GDM1 (cell line): ENCODE results near the gene MED15.
"Not testable (repeated sequence)": the region's sequence is repeated elsewhere in the genome, so short reads cannot be mapped to it uniquely, and the experiment has no call there.

Experiments
- DNase-seq: peaks from one replicate; lab custom pipeline; 2025; lab: John Stamatoyannopoulos, UW

Gene MED15, protein sequence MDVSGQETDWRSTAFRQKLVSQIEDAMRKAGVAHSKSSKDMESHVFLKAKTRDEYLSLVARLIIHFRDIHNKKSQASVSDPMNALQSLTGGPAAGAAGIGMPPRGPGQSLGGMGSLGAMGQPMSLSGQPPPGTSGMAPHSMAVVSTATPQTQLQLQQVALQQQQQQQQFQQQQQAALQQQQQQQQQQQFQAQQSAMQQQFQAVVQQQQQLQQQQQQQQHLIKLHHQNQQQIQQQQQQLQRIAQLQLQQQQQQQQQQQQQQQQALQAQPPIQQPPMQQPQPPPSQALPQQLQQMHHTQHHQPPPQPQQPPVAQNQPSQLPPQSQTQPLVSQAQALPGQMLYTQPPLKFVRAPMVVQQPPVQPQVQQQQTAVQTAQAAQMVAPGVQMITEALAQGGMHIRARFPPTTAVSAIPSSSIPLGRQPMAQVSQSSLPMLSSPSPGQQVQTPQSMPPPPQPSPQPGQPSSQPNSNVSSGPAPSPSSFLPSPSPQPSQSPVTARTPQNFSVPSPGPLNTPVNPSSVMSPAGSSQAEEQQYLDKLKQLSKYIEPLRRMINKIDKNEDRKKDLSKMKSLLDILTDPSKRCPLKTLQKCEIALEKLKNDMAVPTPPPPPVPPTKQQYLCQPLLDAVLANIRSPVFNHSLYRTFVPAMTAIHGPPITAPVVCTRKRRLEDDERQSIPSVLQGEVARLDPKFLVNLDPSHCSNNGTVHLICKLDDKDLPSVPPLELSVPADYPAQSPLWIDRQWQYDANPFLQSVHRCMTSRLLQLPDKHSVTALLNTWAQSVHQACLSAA

DNA sequence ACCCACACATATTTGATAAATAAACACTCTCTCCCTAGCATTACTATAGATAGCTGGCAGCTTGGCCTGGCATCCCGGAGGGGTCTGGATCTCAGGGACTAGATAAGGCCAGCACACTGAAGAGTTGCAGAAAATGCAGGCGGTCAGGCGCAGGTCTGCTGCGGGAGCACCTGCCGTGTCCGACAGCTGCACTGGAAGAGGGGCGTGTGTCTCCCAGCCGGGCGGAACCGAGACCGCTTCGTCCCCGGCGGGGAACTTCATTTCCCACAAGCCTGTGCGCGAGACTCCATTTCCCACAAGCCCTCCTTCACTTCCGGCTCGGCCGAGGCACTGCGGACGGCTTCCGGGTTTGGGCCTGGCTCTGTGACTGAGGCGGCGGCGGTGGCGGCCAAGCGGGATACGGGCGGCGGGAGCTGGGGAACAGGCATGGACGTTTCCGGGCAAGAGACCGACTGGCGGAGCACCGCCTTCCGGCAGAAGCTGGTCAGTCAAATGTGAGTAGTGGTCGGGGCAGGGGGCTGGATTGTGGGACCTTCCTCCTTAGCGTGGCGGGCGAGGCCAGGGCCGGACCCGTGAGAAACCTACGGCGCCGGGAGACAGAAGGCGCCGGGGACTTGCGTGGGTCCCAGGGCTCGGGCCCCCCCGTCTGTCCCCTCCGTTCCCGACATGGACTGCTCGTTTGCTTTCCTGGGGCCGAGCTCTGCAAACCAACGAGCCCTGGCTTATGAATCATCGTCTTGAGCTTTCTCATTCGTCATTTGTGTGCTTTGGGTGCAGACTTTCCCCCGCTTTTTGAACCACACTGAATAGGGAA lies at the start of gene MED15:
Gene MED15 (plus strand): TSS at position 358 of the 814 bp plus-strand sequence. CDS start 69 bp downstream, at position 427.
- peak; percentile 80 for DNase-seq

DNA sequence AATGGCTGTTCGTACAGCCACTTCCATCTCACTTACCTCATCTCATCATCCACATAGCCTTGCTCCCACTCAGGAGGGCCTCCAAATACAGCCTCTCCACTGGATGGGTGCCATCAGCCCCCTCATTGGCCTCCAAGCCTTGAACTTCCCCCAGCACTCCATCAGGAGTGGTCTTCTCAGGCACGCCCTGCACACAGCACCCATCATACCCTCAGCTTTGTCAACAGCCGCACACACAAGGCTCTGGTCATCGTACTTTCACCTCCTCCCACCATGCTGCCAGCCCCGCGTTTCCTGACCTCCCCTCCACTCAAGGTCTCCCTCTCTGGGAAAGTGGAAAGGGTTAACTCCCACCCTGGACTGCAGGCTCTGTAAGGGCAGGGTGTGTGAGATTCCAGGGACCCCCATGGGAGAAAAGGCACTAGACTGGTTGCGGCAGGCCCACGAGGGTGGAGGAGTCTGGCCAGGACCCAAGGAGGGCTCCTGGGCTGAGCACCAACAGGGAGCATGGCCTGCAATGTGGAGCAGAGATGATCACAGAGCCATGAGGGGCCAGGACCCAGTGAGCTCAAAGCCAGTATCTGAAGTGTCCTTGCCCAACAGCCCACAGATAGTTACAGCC lies 48.8 kb upstream of the MED15 start:
- no peak for DNase-seq

DNA sequence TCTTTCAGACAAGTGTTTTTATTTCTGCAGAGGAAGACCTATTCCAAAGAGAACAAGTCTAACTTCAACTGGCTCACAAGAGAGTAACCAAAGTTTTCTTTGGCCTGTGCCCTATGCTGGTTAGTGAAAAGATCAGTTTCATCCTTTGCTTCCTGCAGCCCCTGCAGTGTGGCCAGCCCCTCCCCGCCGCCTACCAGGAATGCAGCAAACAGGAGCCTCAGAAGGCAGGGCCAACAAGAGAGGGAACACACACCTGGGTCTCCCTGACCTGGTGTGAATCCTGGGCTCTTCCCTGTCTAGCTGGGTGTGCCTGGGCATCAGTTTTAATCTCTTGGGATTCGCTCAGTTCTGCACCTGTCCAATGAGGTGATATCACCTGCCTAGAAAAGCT lies 48.3 kb upstream of the MED15 start:
- DNase-seq, result no peak

DNA sequence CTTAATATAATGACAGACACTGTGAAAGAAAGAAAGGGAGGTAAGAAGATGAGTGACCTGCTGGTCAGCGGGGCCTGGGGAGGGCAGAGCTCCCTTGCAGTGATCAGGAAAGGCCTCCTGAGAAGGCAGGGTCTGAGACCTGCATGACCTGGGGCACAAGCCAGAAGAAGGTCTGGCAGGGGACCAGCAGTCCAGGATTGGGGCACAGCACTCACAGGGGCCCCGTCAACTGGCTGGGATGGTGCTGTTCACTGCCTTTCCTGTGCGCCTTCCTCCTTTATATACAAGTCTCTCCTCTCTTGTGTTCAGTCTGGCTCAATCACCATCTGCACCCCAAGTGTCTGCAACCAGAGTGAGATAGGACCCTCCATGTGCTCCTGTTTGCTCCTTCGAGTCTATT lies 47.5 kb upstream of the MED15 start:
- no peak for DNase-seq

DNA sequence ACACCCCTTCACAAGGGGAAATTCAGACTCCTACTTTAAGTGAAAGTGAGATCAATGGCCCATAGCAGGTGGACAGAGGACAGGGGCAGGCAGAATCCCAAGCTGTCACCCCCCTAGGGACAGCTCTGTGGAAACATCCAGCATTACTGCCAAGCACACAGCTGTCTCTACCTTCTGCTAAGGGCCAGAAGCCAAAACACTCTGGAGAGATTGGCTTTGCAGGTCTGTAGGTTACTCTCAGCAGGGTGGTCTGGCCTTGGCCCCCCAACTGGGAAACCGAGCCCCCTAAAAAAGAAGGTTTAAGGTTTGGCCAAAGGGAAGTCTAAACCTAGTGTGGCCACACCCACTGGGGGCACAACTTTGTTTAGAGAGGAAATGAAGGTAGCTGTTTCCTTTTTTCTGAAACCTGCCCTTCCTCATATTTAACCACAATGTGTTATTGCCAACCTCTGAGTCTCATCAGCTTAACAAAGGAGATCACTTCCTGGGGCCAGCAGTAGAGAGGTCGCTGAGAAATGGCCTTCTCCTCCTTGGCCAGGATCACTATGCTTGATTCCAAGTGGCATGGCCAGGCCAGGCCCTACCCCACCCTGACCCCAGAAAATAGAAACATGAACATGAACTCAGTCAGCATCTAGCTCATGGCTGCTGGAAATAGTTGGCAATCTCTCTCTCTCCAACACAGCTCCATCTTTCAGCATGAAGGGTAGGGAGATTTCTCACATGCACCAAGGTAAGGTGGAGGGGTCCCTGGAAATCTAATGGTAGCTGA lies 43.9 kb upstream of the MED15 start:
- peak; percentile 62 for DNase-seq

DNA sequence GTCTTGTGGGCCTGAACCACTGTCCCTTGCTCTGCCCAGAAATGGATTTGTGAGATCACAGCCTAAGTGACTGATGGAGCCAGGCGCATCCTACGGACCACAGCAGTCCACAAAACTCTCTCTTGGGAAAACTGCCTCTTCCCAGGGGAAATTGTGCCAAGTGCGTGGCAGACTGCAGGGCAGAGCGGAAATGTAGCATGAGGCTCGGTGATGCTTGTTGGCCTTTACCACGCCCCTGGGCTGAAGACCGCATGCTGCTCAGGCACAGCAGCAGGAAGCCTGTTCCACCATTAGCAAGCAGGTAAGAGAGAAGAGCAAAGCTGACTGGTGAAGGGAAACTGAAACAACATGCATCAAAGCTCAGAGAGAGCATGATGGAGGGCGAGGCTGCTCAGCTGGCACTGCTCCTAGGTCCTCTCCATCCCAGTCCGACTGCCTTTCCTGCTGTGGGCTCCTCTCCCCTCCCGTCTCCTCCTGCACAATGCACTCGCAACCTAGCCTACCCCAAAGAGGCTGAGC lies 43.3 kb upstream of the MED15 start:
- no peak for DNase-seq

DNA sequence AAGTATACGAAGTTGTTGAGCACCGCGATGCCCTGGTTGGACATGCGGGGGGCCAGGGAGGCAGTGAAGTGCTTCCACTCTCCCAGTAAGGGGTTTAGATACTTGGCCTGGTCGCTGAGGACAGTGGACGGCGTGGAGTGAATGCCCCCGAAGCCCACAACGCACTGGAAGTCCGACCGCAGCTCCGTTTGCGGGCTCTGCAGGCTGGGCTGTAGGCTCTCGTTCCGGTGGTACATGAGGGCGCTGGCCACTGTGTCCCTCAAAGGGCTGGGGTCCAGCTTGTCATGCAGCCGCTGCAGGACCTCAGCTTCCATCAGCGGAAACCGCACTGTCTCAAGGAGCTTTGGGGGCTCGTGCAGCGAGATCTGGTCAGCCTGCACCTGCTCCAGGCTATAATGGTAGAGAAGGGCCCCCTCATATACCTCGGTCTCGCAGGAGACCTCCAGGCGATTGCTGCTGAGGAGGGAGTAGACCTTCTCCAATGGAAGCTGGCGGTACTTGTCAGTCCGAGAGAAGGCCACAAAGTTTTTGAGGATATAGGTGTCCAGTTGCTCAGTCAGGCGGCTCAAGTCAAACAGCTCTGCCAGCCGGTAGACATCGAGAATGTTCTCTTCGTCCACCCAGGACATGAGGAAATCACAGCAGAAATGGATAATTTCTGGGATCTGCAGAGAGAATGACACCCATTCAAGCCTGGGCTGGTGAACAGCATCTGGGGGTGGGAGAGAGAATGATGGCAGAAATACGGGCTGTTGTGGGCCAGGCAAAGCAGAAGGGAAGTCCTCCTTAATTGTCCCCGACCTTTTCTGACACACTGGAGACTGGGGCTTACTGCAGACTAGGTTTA lies 42.3 kb upstream of the MED15 start:
- DNase-seq, result no peak

DNA sequence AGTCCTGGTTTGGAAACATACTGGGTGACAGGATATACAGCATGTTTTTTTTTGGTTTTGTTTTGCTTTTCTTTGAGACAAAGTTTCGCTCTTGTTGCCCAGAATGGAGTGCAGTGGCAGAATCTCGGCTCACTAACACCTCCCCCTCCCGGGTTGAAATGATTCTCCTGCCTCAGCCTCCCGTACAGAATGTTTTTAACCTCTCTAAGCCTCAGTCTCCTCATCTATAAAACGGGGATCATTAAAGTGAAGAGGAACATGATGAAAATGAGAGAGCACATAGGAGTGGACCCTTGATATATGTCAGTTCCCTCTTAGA lies 41.7 kb upstream of the MED15 start:
- DNase-seq, result no peak

DNA sequence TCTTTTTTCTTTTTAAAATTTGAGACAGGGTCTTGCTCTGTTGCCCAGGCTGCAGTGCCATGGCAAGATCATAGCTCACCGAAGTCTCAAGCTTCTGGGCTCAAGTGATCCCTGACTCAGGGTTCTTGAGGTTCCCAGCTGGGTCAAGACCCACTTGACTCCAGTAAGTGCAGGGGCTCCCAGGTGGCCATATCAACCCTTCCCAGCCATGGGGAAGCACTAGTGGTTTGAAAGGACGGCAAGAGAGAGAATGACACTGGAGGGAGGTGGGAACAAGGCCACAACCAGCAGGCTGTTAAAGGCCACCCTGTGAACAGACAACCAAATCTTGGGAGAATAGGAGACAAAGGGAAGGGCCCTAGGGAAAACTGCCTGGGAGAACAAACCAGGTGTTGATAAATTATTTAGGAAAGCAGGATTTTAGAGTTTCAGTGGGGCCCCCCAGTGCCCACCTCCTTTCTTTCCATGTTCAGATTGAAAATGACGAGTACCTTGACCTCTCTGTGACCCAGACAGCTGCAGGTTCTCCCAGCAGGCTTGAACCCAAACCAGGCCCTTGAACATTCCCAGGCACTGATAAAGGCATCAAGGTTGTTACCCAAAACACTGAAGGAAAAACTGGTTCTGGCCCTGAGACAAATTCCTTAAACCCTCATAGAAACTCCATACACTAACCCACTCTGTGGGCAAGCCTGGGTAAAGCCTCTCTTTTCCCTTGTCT lies 40.6 kb upstream of the MED15 start:
- DNase-seq, result no peak

DNA sequence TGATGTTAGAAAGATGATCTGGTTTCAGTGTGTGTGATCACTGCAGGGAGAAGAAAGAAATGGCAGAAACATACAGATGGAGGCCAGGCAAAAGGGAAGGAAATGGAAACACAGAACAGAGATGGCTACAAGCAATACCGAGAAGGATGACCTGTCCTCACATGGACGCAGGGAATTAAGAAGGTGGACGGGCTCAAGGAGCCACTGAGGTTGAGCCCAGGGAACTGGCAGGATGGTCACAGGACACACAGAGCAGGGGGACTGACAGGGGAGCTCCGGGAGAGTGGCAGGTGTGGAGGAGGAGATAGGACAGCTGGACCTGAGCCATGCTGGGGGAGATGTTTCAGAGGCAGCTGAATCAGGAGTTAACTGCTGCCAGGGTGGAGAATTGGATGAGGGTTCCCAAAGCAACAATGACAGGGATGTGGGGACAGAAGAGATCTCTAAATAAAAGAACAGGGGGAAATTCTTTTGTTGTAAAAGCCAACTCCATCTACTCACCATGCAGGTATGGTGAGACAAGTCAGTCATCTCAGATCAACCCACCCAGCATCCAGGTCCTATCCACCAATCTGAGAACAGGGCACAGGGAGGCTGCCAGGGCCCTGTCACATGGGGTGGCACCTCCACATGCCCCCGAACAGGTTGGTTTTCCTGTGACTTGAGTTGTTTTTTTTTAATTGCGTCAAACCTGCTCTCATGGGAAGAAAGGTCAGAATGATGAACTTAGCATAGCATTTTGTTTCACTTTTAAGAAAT lies 38.1 kb upstream of the MED15 start:
- no peak for DNase-seq

DNA sequence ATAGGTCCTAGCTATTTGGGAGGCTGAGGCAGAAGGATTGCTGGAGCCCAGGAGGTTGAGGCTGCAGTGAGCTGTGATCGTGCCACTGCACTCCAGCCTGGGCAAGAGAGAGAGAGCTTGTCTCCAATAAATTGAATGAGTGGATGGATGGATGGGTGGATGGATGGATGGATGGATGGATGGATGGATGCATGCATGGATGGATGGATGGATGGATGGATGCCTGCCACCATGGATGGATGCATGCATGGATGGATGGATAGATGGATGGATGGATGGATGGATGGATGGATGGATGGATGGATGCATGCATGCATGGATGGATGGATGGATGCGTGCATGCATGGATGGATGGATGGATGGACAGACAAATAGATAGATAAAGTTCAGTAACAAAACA lies 36.9 kb upstream of the MED15 start:
- DNase-seq, result not testable (repeated sequence)

DNA sequence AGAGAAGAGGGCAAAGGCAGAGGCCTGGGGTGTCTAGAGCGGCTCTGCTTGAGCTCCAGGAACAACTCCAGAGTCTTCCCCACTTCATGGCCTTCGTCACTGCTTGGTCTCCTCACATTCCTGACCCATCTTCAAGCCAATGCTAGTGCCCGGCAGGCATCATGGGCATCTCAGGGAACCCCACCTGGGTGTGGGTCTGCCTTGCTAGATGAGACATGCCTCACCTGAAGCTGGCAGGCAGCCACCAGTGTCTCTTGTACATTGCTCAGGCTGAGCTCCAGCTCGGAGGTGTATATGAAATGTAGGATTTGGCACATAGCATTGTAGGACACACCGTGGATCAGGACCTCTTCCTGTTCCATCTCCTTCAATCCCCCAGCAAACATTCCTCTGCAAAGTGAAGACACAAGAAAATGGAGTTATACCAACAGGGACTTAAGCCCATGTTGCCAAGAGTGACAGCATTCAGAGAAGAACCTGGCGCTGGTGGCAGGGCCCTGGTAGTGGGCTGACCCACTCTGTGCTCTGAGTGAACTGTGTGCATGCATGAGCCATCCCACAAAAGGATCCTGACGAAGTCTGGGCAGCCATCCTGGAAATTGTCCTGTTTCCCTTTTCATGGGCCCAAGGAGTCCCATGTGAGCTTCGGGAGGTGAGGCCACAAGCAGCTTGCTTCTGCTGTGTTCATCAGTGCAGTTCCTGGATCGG lies 36.1 kb upstream of the MED15 start:
- DNase-seq, result no peak

DNA sequence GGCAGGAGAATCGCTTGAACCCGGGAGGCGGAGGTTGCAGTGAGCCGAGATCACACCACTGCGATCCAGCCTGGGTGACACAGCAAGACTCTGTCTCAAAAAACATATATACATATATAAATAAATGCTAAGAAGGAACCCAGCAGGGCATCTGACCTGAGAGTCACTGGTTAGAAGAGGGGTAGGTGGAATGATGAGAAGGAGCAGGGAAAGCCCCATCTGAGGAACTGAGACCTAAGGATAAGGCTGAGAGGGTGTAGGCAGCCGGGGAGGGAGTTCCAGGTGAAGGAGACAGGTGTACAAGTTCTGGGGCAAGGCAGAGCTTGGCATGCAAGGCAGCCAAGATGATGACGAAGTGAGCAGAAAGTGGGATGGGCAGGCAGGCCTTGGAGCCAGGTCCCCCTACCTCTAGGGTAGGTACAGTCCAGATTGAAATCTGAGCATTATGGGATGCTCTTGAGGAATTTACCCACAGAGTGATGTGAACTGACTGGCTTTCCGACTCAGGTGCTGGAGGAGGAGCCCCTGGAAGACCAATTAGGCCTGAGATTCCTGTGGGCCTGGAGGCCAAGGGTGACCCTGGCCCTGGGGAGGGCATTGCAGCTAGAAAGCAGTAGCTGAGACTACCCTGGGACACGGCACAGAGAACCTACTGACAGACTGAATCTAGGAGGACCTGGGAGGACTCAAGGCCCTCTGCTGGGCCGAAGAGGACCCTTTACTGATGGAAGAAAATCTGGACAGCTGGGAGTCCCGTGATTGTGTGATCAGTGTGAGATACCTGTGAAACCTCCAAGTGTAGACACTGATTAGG lies 34.6 kb upstream of the MED15 start:
- DNase-seq, result no peak

DNA sequence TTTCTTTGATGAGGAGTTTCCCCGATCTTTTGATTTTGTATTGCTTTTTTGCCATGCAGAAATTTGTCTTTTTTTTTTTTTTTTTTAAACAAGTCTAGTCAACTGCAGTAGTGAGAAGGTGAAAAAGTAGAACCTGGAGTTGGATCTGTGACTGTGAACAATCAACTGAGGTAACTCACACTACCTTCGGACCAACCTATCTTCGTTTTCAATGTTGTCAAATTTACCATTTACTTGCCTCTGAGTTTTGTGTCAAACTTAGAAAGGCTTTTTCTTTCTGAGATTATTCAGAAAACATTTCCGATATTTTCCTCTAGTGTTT lies 32.3 kb upstream of the MED15 start:
- no peak for DNase-seq

DNA sequence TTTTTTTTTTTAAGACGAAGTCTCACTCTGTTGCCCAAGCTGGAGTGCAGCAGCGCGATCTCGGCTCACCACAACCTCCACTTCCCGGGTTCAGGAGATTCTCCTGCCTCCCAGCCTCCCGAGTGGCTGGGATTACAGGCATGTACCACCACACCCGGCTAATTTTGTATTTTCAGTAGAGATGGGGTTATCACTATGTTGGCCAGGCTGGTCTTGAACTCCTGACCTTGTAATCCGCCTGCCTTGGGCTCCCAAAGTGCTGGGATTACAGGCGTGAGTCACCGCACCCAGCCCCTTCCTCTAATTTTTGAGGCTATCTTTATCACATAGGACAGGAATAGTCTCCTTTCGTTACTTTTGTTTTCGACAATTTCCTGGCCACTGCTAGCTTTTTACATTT lies 31.8 kb upstream of the MED15 start:
- DNase-seq, result not testable (repeated sequence)

DNA sequence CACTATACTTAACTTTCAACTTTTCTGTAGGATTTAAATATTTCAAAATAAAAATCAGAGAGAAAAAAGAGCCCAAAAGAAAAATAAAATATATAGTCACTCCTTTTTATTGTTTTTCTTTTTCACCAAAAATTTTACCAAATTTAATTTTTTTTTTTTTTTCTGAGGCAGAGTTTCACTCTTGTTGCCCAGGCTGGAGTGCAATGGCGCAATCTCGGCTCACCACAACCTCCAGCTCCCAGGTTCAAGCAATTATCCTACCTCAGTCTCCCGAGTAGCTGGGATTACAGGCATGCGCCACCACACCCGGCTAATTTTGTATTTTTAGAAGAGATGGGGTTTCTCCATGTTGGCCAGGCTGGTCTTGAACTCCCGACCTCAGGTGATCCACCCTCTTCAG lies 29.4 kb upstream of the MED15 start:
- not testable (repeated sequence) for DNase-seq

DNA sequence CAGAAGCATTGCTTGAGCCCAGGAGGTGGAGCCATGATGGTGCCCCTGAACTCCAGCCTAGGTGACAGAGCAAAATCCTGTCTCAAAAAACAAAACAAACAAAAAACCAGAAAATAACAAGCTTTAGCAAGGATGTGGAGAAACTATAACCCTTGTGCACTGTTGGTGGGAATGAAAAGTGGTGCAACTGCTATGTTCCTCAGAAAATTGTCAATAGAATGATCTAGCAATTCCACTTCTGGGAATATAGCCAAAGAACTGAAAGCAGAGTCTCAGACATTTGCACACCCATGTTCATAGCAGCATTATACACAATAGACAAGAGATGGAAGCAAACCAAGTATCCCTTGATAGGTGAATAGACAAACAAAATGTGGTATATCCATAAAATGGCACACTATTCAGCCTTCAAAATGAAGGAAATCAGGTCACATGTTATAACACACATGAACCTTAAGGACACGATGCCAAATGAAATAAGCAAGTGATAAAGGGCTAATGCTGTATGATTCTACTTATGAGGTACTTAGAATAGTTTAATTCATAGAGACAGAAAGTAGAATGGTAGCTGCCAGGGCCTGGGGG lies 27.7 kb upstream of the MED15 start:
- DNase-seq, result no peak
